ENCODE data around the gene FKBP1A.

FKBP1A gene

DNA sequence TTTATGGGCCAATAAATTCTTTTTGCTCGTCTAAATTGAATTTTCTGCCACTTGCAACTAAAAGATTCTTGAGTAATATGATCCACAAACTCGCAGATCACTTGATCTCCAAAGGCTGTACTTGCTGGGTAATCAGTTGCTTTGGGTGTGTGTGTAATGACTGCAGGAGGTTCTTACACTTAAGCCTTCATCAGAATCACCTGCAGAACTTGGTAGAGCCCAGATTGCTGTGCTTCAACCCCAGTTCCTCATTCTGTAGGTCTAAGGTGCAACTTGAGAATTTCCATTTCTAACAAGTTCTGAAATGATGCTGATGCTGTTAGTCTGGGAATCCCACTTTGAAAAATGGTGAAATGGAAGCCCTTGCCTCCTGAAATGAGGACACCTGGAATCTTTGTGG, 12.9 kb upstream of the FKBP1A start:
- H3K27ac ChIP-seq (ENCODE audit: extremely low read depth, low read depth, low read length) = no peak overlapping the region
- no peaks in the 10 kb centered on the region for H3K4me1 ChIP-seq (ENCODE audit: control insufficient read depth, insufficient read depth, low read length)
- no peaks in the 10 kb centered on the region for H3K9me3 ChIP-seq (ENCODE audit: control insufficient read depth, insufficient read depth, low read depth, low read length)
- ChIA-PET POLR2A (no interaction called here), CTCF (no interaction called here)
- TF ChIP-seq ZNF785 (tag by site-specific recombination; IDR thresholded peaks at IDR 0.05) = no peak
- no peaks in the 10 kb centered on the region for H3K36me3 ChIP-seq (ENCODE audit: control insufficient read depth in 2 of 2, insufficient read depth in 1 of 2, low read length in 2 of 2)
- H3K4me3 ChIP-seq (ENCODE audit: low read depth, low read length) = no peak overlapping the region

DNA sequence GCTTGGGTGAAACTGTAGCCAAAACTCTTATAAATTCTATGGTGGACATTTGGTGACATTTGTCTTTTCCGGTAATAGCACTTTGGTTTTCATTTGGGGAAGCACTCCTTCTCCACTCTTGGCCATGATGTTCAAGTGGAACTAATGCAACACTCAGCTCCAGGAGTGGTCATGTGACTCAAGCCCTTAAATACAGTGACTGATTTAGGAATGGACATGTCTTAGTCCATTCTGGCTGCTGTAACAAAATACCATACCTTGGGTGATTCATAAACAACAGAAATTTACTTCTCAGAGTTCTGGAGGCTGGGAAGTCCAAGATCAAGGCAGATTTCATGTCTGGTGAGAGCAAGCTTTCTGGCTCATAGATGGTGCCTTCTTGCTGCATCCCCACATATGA, 10.8 kb upstream of the FKBP1A start:
- no peaks in the 10 kb centered on the region for H3K4me1 ChIP-seq (ENCODE audit: control insufficient read depth, insufficient read depth, low read length)
- no peak overlapping the region for H3K27ac ChIP-seq (ENCODE audit: extremely low read depth, low read depth, low read length)
- ChIA-PET CTCF (no interaction called here), POLR2A (no interaction called here)
- no peak overlapping the region for H3K4me3 ChIP-seq (ENCODE audit: low read depth, low read length)
- H3K36me3 ChIP-seq (ENCODE audit: control insufficient read depth in 2 of 2, insufficient read depth in 1 of 2, low read length in 2 of 2) = no peaks in the 10 kb centered on the region
- no peaks in the 10 kb centered on the region for H3K9me3 ChIP-seq (ENCODE audit: control insufficient read depth, insufficient read depth, low read depth, low read length)
- no peak for TF ChIP-seq ZNF658 (tag by site-specific recombination; IDR thresholded peaks at IDR 0.05)
- TF ChIP-seq, protein P1, sequence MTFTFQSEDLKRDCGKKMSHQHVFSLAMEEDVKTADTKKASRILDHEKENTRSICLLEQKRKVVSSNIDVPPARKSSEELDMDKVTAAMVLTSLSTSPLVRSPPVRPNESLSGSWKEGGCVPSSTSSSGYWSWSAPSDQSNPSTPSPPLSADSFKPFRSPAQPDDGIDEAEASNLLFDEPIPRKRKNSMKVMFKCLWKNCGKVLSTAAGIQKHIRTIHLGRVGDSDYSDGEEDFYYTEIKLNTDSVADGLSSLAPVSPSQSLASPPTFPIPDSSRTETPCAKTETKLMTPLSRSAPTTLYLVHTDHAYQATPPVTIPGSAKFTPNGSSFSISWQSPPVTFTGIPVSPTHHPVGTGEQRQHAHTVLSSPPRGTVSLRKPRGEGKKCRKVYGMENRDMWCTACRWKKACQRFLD (tag by site-specific recombination; IDR thresholded peaks at IDR 0.05) = no peak
- no peak for TF ChIP-seq ZNF16 (tag by site-specific recombination; IDR thresholded peaks at IDR 0.05; ENCODE audit: low read depth)
- TF ChIP-seq ZBTB7A (tag by site-specific recombination; IDR thresholded peaks at IDR 0.05; ENCODE audit: low read depth) = no peak
- no peak for TF ChIP-seq PRDM1 (tag by site-specific recombination; IDR thresholded peaks at IDR 0.05)
- TF ChIP-seq, protein P2, sequence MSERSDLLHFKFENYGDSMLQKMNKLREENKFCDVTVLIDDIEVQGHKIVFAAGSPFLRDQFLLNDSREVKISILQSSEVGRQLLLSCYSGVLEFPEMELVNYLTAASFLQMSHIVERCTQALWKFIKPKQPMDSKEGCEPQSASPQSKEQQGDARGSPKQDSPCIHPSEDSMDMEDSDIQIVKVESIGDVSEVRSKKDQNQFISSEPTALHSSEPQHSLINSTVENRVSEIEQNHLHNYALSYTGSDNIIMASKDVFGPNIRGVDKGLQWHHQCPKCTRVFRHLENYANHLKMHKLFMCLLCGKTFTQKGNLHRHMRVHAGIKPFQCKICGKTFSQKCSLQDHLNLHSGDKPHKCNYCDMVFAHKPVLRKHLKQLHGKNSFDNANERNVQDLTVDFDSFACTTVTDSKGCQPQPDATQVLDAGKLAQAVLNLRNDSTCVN (tag by site-specific recombination; optimal IDR thresholded peaks at IDR 0.05) = no peak
- TF ChIP-seq, protein P3, sequence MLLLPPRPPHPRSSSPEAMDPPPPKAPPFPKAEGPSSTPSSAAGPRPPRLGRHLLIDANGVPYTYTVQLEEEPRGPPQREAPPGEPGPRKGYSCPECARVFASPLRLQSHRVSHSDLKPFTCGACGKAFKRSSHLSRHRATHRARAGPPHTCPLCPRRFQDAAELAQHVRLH (tag by site-specific recombination; IDR thresholded peaks at IDR 0.05) = no peak
- TF ChIP-seq ZNF560 (tag by site-specific recombination; IDR thresholded peaks at IDR 0.05; ENCODE audit: borderline replicate concordance) = no peak
- TF ChIP-seq ZNF202 (tag by site-specific recombination; IDR thresholded peaks at IDR 0.05; ENCODE audit: borderline replicate concordance) = no peak
- no peak for TF ChIP-seq ZNF114 (tag by site-specific recombination; IDR thresholded peaks at IDR 0.05)
- TF ChIP-seq, protein P4, sequence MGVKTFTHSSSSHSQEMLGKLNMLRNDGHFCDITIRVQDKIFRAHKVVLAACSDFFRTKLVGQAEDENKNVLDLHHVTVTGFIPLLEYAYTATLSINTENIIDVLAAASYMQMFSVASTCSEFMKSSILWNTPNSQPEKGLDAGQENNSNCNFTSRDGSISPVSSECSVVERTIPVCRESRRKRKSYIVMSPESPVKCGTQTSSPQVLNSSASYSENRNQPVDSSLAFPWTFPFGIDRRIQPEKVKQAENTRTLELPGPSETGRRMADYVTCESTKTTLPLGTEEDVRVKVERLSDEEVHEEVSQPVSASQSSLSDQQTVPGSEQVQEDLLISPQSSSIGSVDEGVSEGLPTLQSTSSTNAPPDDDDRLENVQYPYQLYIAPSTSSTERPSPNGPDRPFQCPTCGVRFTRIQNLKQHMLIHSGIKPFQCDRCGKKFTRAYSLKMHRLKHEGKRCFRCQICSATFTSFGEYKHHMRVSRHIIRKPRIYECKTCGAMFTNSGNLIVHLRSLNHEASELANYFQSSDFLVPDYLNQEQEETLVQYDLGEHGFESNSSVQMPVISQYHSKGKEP (tag by site-specific recombination; IDR thresholded peaks at IDR 0.05) = no peak
- TF ChIP-seq, protein P5, sequence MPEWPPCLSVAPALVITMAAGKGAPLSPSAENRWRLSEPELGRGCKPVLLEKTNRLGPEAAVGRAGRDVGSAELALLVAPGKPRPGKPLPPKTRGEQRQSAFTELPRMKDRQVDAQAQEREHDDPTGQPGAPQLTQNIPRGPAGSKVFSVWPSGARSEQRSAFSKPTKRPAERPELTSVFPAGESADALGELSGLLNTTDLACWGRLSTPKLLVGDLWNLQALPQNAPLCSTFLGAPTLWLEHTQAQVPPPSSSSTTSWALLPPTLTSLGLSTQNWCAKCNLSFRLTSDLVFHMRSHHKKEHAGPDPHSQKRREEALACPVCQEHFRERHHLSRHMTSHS (tag by site-specific recombination; IDR thresholded peaks at IDR 0.05) = no peak
- no peak for TF ChIP-seq ZBTB8A (tag by site-specific recombination; IDR thresholded peaks at IDR 0.05)
- TF ChIP-seq, protein P6, sequence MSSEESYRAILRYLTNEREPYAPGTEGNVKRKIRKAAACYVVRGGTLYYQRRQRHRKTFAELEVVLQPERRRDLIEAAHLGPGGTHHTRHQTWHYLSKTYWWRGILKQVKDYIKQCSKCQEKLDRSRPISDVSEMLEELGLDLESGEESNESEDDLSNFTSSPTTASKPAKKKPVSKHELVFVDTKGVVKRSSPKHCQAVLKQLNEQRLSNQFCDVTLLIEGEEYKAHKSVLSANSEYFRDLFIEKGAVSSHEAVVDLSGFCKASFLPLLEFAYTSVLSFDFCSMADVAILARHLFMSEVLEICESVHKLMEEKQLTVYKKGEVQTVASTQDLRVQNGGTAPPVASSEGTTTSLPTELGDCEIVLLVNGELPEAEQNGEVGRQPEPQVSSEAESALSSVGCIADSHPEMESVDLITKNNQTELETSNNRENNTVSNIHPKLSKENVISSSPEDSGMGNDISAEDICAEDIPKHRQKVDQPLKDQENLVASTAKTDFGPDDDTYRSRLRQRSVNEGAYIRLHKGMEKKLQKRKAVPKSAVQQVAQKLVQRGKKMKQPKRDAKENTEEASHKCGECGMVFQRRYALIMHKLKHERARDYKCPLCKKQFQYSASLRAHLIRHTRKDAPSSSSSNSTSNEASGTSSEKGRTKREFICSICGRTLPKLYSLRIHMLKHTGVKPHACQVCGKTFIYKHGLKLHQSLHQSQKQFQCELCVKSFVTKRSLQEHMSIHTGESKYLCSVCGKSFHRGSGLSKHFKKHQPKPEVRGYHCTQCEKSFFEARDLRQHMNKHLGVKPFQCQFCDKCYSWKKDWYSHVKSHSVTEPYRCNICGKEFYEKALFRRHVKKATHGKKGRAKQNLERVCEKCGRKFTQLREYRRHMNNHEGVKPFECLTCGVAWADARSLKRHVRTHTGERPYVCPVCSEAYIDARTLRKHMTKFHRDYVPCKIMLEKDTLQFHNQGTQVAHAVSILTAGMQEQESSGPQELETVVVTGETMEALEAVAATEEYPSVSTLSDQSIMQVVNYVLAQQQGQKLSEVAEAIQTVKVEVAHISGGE (tag by site-specific recombination; conservative IDR thresholded peaks at IDR 0.05; ENCODE audit: low read depth) = no peak
- TF ChIP-seq, protein P7, sequence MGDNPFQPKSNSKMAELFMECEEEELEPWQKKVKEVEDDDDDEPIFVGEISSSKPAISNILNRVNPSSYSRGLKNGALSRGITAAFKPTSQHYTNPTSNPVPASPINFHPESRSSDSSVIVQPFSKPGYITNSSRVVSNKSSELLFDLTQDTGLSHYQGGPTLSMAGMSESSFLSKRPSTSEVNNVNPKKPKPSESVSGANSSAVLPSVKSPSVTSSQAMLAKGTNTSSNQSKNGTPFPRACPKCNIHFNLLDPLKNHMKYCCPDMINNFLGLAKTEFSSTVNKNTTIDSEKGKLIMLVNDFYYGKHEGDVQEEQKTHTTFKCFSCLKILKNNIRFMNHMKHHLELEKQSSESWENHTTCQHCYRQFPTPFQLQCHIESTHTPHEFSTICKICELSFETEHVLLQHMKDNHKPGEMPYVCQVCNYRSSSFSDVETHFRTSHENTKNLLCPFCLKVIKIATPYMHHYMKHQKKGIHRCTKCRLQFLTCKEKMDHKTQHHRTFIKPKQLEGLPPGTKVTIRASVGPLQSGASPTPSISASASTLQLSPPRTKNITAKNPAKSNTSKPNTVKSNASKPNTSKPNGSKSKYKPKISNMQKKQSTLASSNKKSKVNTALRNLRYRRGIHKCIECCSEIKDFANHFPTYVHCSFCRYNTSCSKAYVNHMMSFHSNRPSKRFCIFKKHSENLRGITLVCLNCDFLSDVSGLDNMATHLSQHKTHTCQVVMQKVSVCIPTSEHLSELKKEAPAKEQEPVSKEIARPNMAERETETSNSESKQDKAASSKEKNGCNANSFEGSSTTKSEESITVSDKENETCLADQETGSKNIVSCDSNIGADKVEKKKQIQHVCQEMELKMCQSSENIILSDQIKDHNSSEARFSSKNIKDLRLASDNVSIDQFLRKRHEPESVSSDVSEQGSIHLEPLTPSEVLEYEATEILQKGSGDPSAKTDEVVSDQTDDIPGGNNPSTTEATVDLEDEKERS (tag by site-specific recombination; IDR thresholded peaks at IDR 0.05) = no peak
- no peak for TF ChIP-seq ZNF155 (tag by site-specific recombination; IDR thresholded peaks at IDR 0.05)
- TF ChIP-seq, protein P8, sequence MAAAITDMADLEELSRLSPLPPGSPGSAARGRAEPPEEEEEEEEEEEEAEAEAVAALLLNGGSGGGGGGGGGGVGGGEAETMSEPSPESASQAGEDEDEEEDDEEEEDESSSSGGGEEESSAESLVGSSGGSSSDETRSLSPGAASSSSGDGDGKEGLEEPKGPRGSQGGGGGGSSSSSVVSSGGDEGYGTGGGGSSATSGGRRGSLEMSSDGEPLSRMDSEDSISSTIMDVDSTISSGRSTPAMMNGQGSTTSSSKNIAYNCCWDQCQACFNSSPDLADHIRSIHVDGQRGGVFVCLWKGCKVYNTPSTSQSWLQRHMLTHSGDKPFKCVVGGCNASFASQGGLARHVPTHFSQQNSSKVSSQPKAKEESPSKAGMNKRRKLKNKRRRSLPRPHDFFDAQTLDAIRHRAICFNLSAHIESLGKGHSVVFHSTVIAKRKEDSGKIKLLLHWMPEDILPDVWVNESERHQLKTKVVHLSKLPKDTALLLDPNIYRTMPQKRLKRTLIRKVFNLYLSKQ (tag by site-specific recombination; IDR thresholded peaks at IDR 0.05; ENCODE audit: borderline replicate concordance) = no peak
- TF ChIP-seq OSR2 (tag by site-specific recombination; IDR thresholded peaks at IDR 0.05) = no peak
